Measurements from ENCODE around the gene HMCN2.
A peak's percentile ranks its signal among the peaks of the same experiment; 100 is the strongest.

The HMCN2 gene

GRCh38 chr9:130263601-130264413 is 1.8 kb upstream of the HMCN2 start:
- TF ChIP-seq, protein P1, sequence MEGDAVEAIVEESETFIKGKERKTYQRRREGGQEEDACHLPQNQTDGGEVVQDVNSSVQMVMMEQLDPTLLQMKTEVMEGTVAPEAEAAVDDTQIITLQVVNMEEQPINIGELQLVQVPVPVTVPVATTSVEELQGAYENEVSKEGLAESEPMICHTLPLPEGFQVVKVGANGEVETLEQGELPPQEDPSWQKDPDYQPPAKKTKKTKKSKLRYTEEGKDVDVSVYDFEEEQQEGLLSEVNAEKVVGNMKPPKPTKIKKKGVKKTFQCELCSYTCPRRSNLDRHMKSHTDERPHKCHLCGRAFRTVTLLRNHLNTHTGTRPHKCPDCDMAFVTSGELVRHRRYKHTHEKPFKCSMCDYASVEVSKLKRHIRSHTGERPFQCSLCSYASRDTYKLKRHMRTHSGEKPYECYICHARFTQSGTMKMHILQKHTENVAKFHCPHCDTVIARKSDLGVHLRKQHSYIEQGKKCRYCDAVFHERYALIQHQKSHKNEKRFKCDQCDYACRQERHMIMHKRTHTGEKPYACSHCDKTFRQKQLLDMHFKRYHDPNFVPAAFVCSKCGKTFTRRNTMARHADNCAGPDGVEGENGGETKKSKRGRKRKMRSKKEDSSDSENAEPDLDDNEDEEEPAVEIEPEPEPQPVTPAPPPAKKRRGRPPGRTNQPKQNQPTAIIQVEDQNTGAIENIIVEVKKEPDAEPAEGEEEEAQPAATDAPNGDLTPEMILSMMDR (IDR thresholded peaks at IDR 0.05; ENCODE audit: extremely low read depth, insufficient read depth, missing control alignments) = no peak
- in situ Hi-C loops (cut with MboI; ENCODE audit: low pct_unique_long_range_greater_than_20kb, low sequenced_read_pairs, unreplicated experiment) = no loop called here

DNA sequence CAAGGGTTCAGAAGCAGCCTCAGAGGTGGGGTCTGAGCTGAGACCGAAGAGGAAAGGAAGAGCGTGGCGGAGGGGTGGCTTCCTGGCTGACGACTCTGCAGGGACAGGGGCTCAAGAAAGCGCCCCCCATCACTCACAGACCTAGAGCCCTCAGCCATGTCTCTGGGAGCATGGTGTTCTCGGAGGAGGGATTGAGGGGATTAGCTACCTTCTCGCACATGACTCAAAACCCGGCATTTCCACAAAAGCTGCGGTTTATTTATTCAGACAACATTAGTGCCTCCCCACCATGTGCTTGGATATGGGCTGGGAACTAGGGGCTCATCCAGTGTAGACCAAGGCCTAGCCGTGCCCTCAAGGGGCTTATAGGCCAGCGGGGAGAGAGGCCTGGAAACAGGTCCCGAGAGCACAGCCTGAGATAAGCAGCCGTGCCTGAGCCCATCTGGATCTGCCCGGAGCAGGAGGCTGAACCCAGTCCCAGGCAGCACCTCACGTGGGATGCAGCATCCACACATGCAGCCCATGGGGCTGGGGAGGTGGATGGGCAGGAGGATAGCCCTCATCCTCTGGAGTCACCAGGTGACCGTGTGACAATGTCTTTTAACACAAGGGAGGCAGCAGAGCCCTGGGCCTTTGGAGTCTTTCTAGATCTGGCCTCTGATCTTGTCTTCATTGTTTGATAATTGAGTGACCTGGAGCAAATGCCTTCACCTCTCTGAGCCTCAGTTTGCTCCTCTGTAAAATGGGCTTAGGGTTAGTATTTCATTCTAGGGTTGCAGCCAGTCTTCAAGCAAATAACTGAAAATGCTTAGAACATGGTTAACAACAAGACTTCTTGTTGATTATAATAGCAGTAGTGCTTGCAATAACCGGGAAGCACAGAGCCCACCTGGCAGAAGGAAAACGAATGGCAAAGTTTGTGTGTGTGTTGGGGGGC is 878 bp upstream of the HMCN2 start:
- TF ChIP-seq, protein P1 (IDR thresholded peaks at IDR 0.05; ENCODE audit: extremely low read depth, insufficient read depth, missing control alignments) = no peak
- DNase-seq (ENCODE audit: low spot score) = no peak
- in situ Hi-C loops (cut with MboI; ENCODE audit: low pct_unique_long_range_greater_than_20kb, low sequenced_read_pairs, unreplicated experiment) = no loop called here

More at GRCh38 chr9:130263601-130264413, 1.8 kb upstream of the HMCN2 start:
- no peak for DNase-seq (ENCODE audit: low spot score)

DNA sequence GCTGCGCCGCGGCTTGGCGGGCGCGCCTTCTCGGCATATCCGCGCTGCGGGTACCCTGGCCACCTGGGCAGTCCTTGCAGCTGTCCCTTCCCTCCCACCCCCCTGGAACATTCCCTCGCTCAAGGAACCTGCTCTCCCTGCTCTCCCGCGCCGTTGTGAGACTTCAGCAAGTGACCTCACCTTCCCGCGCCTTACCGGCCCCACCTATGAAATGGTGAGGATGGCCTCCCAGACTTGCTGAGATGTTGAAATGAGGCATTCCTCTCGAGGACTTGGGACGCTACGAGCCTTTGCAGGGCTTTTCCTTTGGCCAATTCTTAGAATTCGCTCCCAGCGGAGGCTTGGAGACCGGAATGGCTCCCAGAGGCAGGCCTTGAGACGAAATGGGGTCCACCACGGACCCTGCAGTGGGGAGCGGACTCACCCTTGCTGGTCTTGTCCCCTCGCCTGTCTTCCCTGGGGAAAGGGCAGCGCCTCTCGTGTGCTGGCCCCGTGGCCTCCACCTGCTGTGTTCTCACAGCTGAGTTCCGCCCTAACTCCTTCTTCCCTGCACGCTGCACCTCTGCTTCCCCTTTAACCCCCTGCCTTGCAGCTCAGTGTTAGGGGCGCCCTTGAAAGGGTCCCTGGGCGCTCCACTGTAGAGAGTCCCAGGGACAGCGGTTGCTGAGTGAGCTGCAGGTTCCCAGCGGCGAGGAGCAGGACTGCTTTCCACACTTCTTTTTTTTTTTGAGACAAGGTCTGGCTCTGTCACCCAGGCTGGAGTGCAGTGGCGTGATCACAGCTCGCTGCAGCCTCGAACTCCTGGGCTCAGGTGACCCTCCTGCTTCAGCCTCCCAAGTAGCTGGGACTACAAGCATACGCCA is 907 bp downstream of the HMCN2 start:
- in situ Hi-C loops (cut with MboI; ENCODE audit: low pct_unique_long_range_greater_than_20kb, low sequenced_read_pairs, unreplicated experiment) = no loop called here
- DNase-seq (ENCODE audit: low spot score) = no peak
- TF ChIP-seq, protein P1 (IDR thresholded peaks at IDR 0.05; ENCODE audit: extremely low read depth, insufficient read depth, missing control alignments) = no peak

- TF ChIP-seq, protein P1 (IDR thresholded peaks at IDR 0.05; ENCODE audit: extremely low read depth, insufficient read depth, missing control alignments) = no peak
- in situ Hi-C loops (cut with MboI; ENCODE audit: low pct_unique_long_range_greater_than_20kb, low sequenced_read_pairs, unreplicated experiment) = no loop called here
- DNase-seq (ENCODE audit: low spot score) = no peak
Observed at GRCh38 chr9:130267930-130268329, 2.4 kb downstream of the HMCN2 start.

DNA sequence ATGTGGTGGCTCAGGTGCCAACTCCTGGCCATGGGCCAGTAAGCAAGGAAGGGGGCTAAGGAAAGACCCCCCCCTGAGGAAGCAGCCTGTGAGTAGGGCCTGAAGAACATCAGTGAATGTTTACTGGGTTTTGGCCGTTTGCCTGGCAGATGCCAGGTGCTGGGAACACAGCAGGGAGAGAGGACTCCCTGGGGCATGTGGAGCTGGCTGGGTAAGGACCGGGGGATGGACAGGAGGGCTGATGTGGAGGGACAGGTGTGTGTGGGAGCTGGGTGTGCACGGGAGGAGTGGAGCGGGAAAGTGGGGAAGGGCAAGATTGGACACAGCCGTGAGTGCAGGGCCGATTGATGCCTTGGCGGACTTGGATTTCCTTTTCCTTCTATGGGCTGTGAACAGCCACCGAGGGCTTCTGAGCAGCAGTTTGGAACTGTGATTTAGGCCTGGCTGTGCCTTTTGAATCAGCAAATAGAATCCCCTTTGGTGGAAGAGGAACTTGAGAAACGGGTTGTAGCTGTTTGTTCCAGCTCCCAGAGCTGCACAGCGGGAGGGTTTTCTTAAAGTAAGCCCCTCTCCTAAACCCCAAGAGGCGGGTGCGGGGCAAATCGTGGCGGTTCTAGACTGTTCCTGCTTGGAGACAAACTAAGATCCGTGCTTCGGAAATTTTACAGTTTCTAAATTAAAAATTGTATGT is 3.1 kb downstream of the HMCN2 start:
- in situ Hi-C loops (cut with MboI; ENCODE audit: low pct_unique_long_range_greater_than_20kb, low sequenced_read_pairs, unreplicated experiment) = no loop called here
- peak; percentile 48 for DNase-seq (ENCODE audit: low spot score)
- TF ChIP-seq, protein P1 (IDR thresholded peaks at IDR 0.05; ENCODE audit: extremely low read depth, insufficient read depth, missing control alignments) = no peak

Data from GM13977 (cell line).